Fibroblast of mammary gland (primary cell): Measurements from ENCODE around the gene PLEKHA7.
A peak's percentile ranks its signal among the peaks of the same experiment; 100 is the strongest.
"Not testable (repeated sequence)": the region's sequence is repeated elsewhere in the genome, so short reads cannot be mapped to it uniquely, and the experiment has no call there.

Source experiments
- DNase-seq: peaks from one replicate; pipeline ENCODE4 v3.0.0-alpha.2; 2010; ENCODE audit warnings: low read depth
- H3K4me3 ChIP-seq: 2 replicates; pipeline ENCODE4 v1.5.1; 2011; ENCODE audit warnings: low read depth, mild to moderate bottlenecking, low read length, moderate library complexity; ENCODE audit not compliant: control insufficient read depth
- CTCF ChIP-seq: conservative IDR thresholded peaks from 2 replicates; pipeline ENCODE4 v1.5.1; 2011; ENCODE audit warnings: low read depth, low read length, inconsistent platforms; ENCODE audit not compliant: control insufficient read depth, insufficient read depth

PLEKHA7 gene

GRCh38 chr11:17014321-17014832, at the start of gene PLEKHA7:
Gene PLEKHA7 (minus strand): TSS chr11:17014414. CDS start chr11:17014401, 13 bp downstream.
- no peak for TF ChIP-seq CTCF
- DNase-seq, result no peak
- peak within 1 kb of the TSS; percentile 47 for H3K4me3 ChIP-seq

DNA sequence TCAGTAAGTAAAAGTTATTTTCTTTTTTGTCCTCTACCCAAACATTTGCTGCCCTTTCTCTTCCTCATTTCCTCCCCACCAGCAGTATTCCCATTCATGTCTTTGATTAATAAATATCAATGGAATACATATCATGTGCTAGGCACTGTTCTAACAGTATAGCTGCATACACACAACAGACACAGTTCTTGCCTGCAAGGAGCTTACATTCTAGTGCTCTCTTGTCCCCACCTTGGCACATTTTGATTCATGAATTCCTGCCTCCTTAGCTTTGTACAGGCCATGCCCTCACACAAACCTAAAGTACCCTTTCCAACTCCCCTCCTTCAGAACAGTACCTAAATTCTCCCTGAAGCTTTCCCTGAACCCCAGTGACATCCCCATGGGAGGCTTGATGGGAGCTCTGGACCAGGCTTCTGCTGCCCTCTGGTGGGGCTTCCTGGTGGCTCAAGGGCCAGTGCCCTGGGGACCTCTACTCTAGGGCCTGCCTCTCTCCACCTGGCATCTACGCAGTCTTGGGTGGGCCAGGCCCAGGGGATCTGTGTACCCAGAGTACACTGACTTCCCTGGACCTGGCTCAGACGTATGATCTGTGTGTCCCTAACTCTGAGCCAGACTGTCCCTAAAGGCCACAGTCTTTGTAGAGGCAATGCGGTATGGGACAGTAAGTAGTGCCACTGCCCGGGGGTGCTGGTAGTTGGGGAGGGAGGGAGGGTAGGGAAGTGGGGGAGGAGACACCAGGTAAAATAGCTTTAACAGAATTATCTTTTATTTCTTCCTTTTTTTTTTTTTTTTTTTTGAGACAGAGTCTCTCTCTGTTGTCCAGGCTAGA, 49.2 kb upstream of the PLEKHA7 start:
- no peak overlapping the region for H3K4me3 ChIP-seq
- peak; percentile 86 for TF ChIP-seq CTCF
- peak; percentile 50 for DNase-seq

DNA sequence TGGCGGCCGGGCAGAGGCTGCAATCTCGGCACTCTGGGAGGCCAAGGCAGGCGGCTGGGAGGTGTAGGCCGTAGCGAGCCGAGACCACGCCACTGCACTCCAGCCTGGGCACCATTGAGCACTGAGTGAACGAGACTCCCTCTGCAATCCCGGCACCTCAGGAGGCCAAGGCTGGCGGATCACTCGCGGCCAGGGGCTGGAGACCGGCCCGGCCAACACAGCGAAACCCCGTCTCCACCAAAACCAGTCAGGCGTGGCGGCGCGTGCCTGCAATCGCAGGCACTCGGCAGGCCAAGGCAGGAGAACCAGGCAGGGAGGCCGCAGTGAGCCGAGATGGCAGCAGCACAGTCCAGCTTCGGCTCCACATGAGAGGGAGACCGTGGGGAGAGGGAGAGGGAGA, 36.9 kb upstream of the PLEKHA7 start:
- DNase-seq, H3K4me3 ChIP-seq: not testable (repeated sequence)

DNA sequence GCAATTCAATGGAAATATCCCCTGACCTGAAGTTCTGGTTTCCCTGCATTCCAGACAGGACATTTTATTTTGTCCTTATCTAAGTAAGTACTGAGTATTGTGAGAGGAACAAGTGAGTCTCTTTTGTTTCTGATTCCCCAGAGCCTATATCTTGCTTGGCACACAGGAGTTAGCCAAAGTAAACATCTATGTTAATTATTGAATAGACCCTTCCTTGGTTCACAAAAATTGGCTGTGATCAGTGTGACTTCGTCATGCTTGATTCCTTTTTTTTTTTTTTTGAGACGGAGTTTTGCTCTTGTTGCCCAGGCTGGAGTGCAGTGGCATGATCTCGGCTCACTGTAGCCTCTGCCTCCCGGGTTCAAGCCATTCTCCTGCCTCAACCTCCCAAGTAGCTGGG, 34.3 kb upstream of the PLEKHA7 start:
- DNase-seq, H3K4me3 ChIP-seq: not testable (repeated sequence)

- no peak overlapping the region for H3K4me3 ChIP-seq
- no peak for TF ChIP-seq CTCF
- DNase-seq, result no peak
Measured at GRCh38 chr11:17046690-17047089, 32.5 kb upstream of the PLEKHA7 start.

DNA sequence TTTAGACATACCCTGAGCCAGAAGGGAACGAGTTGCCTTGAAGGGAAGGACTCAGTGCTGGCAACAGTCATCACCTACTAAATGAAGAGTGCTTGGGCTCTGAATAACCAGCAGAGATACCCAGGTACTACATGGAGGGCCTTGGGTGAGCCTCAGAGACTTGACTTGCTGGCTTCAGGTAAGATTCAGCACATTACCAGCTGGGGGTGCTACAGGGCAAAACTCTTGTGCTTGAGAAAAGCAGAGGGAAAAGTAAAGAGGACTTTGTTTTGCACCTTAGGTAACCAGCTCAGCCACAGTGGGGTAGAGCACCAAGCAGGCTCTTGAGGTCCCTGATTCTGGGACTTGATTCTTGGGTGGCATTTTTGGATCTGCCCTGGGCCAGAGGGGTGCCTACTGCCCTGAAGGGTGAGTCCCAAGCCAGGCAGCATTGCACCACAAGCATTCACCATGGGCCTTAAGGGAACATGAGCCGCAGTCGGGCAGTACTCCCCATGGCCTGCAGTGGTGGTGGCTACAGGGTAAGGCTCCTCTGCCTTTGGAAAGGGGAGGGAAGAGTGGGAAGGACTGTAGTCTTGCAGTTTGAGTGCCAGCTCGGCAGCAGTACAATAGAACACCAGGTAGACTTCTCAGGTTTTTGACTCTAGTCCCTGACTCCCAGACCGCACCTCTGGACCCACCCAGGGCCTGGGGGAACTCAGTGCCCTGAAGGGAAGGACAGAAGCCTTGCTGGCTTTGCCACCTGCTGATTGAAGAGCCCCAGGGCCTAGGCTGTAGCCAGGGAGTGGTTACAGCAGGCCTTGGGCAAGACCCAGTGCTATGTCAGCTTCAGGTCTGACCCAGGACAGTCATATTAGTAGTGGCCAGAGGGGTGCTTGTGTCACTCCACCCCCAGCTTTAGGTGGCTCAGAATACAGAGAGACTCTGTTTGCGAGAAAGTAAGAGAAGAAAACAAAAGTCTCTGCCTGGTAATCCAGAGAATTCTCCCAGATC, 22.7 kb upstream of the PLEKHA7 start:
- DNase-seq, result peak; percentile 5
- H3K4me3 ChIP-seq, result no peak overlapping the region
- TF ChIP-seq CTCF, result peak; percentile 12

- H3K4me3 ChIP-seq, DNase-seq: not testable (repeated sequence)
Measured at GRCh38 chr11:17034027-17034426, 19.8 kb upstream of the PLEKHA7 start.

GRCh38 chr11:17026487-17027082, 12.4 kb upstream of the PLEKHA7 start:
- no peak overlapping the region for H3K4me3 ChIP-seq
- no peak for TF ChIP-seq CTCF
- DNase-seq, result no peak
